NCI-H1105 (cell line): ENCODE data around the gene ABTB2.
"Not testable (repeated sequence)": the region's sequence is repeated elsewhere in the genome, so short reads cannot be mapped to it uniquely, and the experiment has no call there.

ENCODE experiments used
- DNase-seq: peaks from one replicate; lab custom pipeline; 2025; lab: John Stamatoyannopoulos, UW

The ABTB2 gene

DNA sequence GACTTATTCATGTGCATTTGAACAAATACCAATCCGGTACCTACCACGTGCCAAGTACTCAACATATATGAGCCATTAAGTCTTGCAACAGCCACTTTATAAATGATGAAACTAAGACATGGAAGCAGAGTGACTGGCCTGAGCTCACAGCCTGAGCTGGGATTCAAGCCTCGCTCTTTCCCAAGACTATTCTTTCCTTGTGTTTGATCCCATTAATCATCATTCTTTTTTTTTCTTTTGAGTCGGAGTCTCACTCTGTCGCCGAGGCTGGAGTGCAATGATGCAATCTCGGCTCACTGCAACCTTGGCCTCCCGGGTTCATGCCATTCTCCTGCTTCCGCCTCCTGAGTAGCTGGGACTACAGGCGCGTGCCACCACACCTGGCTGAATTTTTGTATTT lies 119.3 kb downstream of the ABTB2 start:
- DNase-seq = no peak

DNA sequence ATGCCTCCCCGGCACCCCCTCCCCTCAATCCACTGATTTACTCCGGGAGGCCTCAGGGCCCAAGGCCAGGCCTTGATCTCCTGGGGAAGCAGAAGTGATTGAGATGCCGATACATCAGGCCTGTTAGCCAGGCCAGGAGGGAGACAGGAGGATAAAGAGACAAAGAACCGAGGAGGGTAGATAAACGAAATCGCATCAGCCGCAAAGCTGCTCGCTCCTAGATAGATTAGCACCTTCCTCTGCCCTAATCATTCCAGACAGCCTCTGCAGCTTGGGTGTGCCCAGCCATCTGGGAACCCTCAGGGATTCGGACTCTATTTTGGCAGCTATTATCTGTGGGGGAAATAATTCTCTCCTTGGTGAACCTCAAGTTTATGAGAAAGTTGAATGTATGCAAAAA lies 121.2 kb downstream of the ABTB2 start:
- DNase-seq = no peak

DNA sequence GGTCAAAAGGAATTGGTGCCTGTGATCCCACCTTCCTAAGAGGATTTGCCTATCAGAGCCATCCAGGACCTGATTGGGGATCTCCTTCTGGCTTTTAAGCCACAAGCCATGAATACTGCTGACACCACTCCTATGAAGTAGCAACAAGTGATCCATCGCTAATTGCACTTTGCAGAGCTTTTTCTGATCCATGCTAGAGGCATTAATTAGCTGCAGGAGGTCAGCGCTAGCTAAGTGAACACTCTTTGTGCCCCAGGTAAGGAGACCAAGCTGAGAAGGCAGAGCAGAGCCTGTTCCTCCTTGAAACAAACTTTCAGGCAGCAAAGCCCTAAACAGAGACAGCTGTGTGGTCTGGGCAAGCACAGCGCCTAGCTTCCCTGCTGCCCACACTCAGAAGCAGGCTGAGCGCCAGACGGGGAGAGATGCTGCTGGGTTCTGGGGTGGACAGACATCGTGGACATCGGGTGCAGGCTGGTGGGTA lies 122.2 kb downstream of the ABTB2 start:
- no peak for DNase-seq

DNA sequence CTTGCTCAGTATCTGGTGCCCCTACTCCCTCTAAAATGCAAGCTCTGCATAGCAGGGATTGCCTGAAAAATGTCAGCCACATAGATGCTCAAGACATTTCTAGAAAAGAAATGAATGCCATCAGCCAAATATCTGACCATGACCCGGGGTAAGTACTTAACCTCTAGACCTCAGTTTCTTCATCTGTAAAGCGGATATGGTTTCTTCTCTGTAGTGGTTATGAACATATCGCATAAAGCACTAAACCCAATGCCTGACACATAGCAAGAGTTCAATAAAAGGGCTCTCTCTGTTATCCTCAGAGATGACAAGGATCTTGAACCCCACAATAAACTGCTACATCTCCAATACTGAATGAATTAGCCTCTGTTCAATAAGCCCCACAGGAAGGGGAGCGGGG lies 122.6 kb downstream of the ABTB2 start:
- DNase-seq = no peak

DNA sequence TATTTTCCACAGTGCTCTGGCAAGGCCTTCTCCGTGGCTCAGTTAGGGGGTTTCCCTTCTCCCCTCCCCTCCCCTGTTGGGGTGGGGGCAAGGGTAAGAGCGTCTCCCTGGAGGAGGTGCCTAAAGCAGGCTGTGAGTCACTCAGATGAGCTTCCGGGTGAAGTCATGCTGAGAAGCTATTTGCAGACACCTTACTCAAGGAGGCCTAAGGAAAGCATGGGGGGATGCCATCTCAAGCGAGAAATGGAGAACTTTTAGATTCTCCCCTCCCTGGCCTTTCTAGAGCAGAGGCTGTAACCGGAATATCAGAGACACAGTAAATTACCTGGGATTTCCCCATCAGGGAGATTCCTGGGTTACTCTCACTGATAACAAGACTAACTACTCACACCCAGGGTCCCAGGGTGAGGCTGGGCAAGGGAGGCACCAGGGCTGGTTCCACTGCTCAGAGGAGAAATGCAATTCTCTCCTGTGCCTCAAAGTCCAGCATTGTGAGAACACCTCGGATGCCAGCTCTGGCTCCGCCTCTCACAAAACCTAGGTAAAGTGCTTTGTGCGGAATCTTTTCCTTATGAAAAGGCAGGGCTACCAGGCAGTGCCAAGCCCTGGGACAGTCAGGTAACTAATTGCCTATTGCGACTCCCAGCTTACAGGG lies 123.6 kb downstream of the ABTB2 start:
- DNase-seq = no peak

DNA sequence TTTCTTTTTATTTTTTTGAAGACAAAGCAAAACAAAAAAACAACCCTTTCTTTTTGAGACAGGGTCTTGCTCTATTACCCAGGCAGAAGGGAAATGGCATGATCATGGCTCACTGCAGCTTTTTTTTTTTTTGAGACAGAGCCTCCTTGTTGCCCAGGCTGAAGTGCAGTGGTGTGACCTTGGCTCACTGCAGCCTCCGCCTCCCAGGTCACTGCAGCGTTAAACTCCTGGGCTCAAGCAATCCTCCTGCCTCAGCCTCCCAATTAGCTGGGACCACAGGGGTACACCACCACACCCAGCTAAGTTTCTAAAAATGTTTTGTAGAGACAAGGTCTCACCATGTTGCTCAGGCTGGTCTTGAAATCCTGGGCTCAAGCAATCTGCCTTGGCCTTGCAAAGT lies 124.6 kb downstream of the ABTB2 start:
- DNase-seq = no peak

DNA sequence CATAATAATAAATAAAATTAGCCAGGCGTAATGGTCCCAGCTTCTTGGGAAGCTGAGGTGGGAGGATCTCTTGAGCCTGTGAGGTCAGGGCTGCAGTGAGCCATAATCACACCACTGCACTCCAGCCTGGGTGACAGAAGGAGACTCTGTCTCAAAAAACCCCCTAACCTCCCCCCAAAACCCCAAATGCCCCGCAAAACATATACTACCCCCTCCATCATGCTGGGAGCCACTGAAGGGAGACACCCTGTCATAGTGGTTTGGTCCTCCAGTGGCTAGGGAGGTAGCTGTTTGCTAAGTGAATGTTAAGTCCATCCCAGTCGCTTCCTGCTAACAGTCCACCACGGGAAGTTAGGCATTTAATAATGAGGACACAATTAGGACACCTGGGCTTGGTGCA lies 125.0 kb downstream of the ABTB2 start:
- DNase-seq = no peak

DNA sequence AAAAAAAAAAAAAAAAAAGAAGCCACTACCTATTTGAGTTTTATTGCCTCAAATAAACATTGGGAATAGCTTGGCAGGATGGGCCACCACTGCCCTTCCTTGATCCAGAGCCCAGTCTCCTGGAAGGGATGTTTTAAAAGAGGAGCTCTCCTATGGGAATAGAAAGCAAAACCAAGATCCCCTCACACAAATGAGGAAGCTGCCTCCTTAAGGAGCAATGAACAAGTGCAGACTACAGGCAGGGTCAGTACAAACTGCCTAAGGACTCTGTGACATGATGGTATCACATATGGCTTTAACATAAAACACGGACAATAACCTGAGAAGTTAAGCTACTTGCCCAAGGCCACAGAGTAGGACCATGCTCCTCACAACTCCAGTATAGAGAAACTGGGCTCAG lies 131.6 kb downstream of the ABTB2 start:
- DNase-seq = no peak

DNA sequence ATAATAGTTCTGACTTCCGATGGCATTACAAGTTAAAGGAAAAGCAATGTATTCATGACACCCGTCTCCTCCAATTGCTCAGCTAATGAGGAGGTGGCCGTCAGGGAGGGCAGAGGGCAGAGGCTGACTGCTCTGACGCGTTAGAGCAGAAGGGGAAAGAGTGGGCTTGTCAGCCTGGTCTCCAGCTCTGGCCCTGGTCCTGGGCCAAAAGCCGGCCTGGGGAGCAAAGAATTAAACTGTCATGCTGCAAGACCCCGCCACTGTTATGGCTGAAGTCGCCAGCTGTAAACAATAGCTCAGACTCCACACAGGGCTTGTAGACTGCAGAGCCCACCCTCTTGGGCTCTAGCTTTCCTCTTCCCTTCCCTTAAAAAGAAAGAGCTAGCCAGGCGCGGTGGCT lies 132.7 kb downstream of the ABTB2 start:
- no peak for DNase-seq

DNA sequence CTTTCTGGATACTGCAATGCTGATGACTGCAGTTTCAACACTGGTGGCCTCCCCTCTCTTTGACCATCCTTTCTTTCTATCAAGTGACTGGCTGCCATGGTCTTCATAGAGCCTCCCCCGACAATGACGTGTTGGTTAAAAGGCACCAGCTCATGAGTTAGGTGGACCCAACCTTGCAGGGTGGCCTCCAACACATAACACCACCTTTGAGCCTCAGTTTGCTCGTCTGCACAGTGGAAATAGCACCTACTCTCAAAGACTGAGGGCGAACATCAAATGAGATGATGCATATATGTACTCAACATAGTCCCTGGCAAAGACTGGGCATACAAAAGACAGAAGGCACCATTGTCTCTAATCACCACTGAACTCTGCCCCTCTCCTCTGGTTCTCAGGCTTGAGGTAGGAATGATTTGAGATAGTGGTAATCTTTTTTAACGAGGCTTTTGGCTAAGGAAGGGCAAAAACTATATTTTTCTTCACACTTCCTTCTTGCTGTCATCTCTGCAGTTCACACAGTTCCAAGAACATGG lies 133.3 kb downstream of the ABTB2 start:
- DNase-seq = no peak

DNA sequence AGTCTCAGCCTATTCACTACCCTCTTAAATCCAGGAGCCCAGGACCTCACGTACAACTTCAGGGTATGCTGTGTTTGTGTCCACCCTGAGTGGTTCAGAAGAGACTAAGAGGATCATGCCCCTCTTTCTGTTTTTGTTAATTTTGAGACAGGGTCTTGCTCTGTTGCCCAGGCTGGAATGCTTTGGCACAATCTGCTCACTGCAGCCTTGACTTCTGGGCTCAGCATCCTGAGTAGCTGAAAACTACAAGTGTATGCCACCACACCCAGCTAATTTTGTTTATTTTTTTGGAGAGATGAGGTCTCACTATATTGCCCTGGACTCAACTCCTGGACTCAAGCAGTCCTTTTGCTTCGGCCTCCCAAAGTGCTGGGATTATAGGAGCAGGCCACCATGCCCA lies 133.9 kb downstream of the ABTB2 start:
- DNase-seq = no peak

DNA sequence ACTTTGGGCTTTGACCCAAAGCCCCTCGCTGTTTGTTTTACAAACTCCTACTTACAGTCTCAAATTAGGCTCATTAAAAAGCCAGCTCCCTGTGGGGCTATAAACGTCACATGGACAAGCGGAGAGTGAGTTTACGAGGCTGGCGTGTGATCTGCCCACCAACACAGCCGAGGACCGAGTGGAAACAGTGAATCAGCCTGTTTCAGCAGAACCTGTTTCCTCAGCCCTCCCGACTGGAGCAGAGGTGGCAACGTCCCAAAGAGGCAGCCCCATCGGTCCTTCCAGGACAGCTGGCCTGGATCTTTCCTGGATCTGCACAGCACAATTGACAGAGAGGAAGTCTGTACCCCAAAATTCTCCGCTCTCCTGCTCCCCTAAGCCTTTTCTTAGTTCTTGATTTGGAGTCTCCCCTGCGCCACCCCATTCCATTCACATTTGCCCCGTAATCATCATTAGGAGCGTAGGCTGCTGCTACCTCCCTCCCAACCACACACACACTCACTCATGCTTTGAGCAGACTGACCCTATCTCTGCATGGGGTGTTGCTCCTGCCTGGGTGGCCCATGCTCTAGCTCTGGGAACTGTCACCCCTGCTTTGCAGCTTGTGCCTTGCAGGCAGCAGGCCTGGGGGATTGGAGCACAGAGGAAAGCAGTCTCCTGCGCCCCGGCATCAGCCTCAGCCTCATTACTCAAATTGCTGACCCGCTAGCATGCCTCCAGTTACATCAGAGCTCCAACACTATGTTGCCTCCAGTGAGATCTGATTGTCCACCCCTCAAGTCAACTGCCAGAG lies 134.6 kb downstream of the ABTB2 start:
- no peak for DNase-seq

DNA sequence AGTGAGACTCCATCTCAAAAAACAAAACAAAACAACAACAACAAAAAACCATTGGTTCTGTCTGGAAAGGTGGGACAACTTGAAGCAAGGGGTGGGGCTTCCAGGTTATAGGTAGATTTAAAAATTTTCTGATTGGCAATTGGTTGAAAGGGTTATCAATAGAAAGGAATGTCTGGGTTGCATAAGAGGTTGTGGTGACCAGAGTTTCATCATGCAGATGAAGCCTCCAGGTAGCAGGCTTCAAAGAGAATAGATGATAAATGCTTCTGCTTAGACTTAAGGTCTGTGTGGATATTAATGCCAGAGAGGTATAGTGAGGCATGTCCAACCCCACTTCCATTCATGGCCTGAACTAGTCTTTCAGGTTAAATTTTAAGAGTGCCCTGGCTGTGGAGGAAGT lies 135.8 kb downstream of the ABTB2 start:
- no peak for DNase-seq

DNA sequence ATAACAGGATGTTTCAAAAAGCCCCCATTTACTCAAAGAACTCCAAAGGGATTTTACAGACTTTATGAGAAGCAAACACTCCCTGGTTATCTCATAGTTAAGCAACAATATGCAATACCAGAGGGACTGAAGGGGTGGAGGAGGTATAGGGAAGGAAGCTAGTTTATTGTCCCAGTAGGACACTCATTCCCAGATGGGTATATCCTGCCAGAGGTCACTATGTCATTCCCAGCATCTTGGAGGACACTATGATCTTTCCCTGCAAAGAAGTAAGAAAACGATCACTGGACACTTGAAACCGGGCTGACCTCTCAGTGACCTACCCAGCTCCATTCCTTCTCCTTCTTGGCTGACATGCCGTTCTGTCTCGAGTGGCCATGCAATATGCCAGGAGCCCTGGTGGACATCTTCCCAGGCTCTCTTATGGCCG lies 137.9 kb downstream of the ABTB2 start:
- no peak for DNase-seq

DNA sequence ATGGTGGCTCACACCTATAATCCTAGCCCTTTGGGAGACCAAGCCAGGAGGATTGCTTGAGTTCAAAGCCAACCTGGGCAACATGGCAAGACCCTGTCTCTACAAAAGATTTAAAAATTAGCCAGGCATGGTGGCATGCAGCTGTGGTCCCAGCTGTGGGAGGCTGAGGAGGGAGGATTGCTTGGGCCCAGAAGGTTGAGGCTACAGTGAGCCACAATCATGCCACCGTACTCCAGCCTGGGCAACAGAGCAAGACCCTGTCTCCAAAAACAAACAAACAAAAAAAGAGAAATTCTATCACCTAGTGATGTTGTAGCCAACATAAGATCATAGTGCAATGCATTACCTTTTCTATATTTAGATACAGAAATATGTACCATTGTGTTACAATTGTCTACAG lies 138.5 kb downstream of the ABTB2 start:
- DNase-seq = no peak

DNA sequence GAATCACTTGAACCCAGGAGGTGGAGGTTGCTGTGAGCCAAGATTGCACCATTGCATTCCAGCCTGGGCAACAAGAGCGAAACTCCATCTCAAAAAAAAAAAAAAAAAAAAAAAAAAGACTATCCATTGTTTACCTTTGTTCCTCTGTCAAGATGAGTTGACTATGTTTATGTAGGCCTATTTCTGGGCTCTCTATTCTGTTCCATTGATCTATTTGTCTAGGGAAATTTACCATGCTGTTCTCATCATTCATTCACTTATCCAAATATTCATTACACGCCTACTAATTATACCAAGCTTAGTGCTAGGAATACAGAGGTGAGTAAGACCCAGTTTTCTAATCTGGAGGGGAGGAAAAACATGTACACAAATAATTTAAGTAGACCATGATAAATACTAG lies 139.1 kb downstream of the ABTB2 start:
- DNase-seq = not testable (repeated sequence)

DNA sequence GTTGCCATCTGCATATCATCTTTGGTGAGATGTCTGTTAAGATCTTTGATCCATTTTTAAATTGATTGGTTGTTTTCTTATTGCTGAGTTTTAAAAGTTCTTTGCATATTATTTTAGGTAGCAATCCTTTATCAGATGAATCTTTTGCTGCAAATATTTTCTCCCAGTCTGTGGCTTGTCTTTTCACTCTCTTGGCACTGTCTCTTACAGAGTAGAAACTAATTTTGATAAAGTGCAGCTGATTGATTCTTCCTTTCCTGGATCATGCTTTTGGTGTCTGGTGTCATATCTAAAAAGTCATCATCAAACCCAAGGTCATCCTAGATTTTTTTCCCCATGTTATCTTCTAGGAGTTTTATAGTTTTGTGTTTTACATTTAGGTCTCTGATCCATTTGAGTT lies 139.7 kb downstream of the ABTB2 start:
- DNase-seq = no peak

DNA sequence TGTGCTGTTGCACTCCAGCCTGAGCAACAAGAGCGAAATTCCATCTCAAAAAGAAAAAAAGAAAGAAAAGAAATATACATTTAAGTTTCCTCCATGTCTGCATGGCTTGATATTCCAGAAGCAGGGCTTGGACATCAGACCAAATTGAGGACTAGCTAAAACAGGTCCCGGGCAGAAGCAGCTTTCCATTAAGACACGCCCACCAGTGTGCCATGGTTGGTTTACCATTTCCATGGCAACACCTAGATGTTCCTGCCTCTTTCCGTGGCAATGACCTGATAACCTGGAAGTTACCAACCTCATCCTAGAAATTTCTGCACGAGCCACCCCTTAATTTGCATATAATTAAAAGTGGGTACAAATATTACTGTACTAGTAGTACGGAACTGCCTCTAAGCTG lies 141.1 kb downstream of the ABTB2 start:
- no peak for DNase-seq

DNA sequence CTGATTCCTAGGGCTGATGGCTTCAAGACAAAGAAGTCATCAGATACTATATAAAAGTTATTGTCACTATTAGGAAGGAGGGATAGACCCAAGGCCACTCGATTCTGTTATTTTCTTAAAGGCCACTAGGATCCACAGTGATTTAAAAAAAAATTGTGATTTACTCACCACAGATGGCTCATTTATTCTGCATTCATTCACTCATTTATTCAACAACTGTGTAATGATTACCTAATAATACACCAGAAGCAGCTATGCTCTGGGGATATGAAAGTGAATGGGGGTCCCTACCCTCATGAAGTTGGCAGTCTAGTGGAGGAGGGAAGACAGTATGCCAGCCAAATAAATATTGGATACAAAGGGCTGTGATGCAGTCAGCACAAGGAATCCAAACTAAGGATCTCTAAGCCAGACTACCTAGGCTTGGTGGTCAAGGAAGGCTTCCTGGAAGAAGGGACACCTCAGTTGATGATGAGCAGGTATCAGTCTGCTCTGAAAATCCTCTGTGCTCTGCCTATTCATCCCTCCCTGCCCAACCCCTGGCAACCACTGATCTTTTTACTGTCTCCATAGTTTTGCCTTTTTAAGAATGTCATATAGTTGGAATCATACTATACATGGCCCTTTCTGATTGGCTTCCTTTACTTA lies 141.9 kb downstream of the ABTB2 start:
- no peak for DNase-seq

DNA sequence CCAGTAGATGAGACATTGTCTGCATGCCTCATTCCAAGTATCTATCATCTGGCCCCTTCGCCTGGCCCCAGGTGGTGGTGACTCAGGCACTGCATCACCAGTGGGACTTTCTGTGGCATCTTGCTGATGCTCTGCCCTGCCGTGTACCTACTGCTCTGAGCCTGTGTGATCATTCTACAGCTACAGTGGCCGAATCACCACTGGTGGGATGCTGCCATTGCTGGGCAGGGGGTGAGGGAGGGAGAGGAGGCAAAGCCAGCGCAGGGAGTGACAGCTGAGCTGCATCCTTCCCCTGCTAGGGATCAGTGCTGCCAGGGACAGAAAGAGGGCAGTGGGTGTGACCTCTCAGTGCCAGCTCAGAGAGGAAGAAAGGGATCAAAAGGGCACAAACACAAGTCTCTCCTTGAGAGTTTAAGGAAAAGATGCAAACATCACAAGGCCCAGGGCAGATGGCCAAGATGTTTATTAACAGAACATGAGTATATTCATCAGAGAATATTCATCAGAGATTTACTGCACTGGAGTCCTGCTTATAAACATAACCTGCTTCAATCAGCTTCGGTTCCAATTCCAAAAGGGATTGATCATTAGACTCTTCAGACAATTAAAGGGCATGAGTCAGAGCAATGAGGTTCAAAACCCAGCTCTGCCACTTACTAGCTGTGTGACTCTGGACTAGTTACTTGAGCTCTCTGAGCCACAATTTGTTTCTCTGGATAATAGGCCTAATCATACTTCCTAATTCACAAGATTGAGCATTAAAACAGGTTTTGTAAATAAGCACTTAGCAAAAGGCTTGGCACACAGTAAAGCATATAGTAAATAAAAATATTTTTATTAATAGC lies 142.6 kb downstream of the ABTB2 start:
- no peak for DNase-seq

DNA sequence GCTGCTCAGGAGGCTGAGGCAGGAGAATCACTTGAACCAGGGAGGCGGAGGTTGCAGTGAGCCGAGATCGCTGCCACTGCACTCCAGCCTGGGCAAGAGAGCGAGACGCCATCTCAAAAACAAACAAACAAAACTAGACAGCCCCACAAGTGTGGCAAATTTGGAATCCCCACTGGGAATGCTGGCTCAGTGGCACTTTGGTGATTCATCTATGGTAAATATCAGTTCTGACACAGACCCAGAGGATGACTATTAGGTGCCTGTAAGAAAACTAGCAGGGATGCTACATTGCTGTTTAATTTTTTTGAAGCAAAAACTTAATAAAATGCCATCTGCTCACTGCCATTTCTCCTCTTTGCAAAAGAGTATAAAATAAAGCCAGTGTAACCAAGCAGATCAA lies 144.4 kb downstream of the ABTB2 start:
- no peak for DNase-seq

DNA sequence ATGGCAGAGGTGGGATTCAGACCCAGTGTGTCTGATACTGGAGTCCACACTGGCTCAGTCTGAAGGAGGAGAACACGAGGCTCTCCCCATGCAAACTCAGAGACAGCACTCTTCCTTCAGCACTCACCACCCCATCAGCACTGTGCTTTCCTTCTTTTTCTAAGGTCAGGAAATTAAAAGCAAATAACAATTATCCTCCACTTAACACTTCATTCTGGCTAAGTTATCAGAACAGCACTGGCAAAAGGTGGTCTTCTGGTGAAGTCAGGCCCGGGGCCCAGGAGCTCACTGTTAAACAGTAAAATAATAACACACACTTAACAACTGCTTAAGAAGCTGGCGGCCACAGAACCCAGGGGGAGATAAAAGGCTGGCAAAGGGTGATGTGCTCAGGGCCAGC lies 145.2 kb downstream of the ABTB2 start:
- DNase-seq = no peak
